A673 (cell line): Measurements from ENCODE around the gene PLEKHG3. TPM values are rescaled to one million over a fixed set of nuclear protein-coding genes. Genes with fewer than 3 reads are reported as not detected.

Source experiments
- BruUV-seq: library from RNA; stranded (reverse); fragments of 400-500 nt; replicated peaks from 2 replicates; lab custom pipeline; 2021; lab: Mats Ljungman, UMichigan
- CTCF ChIA-PET: fragments of 300-600 bp; sonication (Branson Sonifier 250); formaldehyde crosslinking; loops from one replicate; lab custom pipeline; 2022; ENCODE audit warnings: antibody characterized with exemption; lab: Charles Lee
- POLR2A ChIA-PET: fragments of 300-600 bp; sonication (Branson Sonifier 250); formaldehyde crosslinking; loops from one replicate; lab custom pipeline; 2022; ENCODE audit warnings: antibody characterized with exemption; ENCODE audit not compliant: low non-redundant PET; lab: Charles Lee
- DNase-seq: peaks from one replicate; pipeline ENCODE4 v3.0.0-alpha.2; 2015; ENCODE audit warnings: low spot score
- H3K27ac ChIP-seq: fragments of 200-600 bp; sonication (generic); 2 replicates; pipeline ENCODE4 v1.5.1; 2016; ENCODE audit warnings: mixed run types, low read depth, mild to moderate bottlenecking, mixed read lengths, antibody characterized with exemption, low read length; ENCODE audit not compliant: poor library complexity, severe bottlenecking
- H3K27me3 ChIP-seq: fragments of 200-600 bp; sonication (generic); replicated peaks from 2 replicates; pipeline ENCODE4 v1.6.1; 2017; ENCODE audit warnings: mixed run types, low read depth, mild to moderate bottlenecking, mixed read lengths, antibody characterized with exemption, low read length; ENCODE audit not compliant: insufficient read depth, poor library complexity
- H3K36me3 ChIP-seq: fragments of 200-600 bp; sonication (generic); 2 replicates; pipeline ENCODE4 v1.6.1; 2016; ENCODE audit warnings: mixed run types, mild to moderate bottlenecking, mixed read lengths, antibody characterized with exemption, low read length; ENCODE audit not compliant: insufficient read depth, poor library complexity, severe bottlenecking
- H3K4me1 ChIP-seq: fragments of 200-600 bp; sonication (generic); 2 replicates; pipeline ENCODE4 v1.6.1; 2017; ENCODE audit warnings: mixed run types, mild to moderate bottlenecking, mixed read lengths, antibody characterized with exemption, low read length; ENCODE audit not compliant: insufficient read depth, poor library complexity, severe bottlenecking
- H3K4me3 ChIP-seq: fragments of 200-600 bp; sonication (generic); 2 replicates; pipeline ENCODE4 v1.5.1; 2016; ENCODE audit warnings: low read depth, mixed run types, mild to moderate bottlenecking, mixed read lengths, low read length; ENCODE audit not compliant: poor library complexity, severe bottlenecking
- H3K9me3 ChIP-seq: fragments of 200-600 bp; sonication (generic); 2 replicates; pipeline ENCODE4 v1.6.1; 2016; ENCODE audit warnings: mixed run types, low read depth, mild to moderate bottlenecking, mixed read lengths, antibody characterized with exemption, low read length; ENCODE audit not compliant: poor library complexity, severe bottlenecking
- CTCF ChIP-seq: fragments of 300-800, 200-600 bp; sonication (generic); conservative IDR thresholded peaks from 2 replicates; pipeline ENCODE4 v1.5.1; 2017; ENCODE audit warnings: low read depth, mild to moderate bottlenecking, antibody characterized with exemption, low read length, moderate library complexity, mixed read lengths
- EZH2 ChIP-seq: fragments of 200-600 bp; sonication (generic); IDR thresholded peaks from 2 replicates; pipeline ENCODE4 v1.6.1; 2017; ENCODE audit warnings: borderline replicate concordance, low read depth, mild to moderate bottlenecking, mixed read lengths, antibody characterized with exemption, low read length; ENCODE audit not compliant: poor library complexity, severe bottlenecking
- intact Hi-C: fragments of 100-400 bp; cut with micrococcal nuclease; formaldehyde crosslinking; loops from one replicate; pipeline ENCODE4 v1.10.0; 2022; ENCODE audit not compliant: unreplicated experiment
- total RNA-seq: library from RNA; stranded (reverse); gene quantifications from 2 replicates; pipeline ENCODE4 v1.2.3, GENCODE V29; 2021

The PLEKHG3 gene
- total RNA-seq, 1 experiment from 2014 or later: 29.6 TPM

- intact Hi-C loops: no loop called here
- DNase-seq: no peak
- Histone ChIP-seq H3K36me3 (peaks cover 32% of the 10 kb centered on the region), H3K4me3 (no peak overlapping the region), H3K9me3 (no peaks in the 10 kb centered on the region), H3K27me3 (no peaks in the 10 kb centered on the region), H3K4me1 (no peaks in the 10 kb centered on the region), H3K27ac (no peak overlapping the region)
- POLR2A ChIA-PET: no interaction called here
- TF ChIP-seq EZH2: no peak
- no peak for TF ChIP-seq CTCF
- CTCF ChIA-PET: no interaction called here
- BruUV-seq: no TSS peak
Observed at GRCh38 chr14:64731141-64731581, 26.9 kb downstream of the PLEKHG3 start.

- H3K27me3 ChIP-seq: no peaks in the 10 kb centered on the region
- intact Hi-C loops: no loop called here
- no peaks in the 10 kb centered on the region for H3K9me3 ChIP-seq
- H3K4me1 ChIP-seq: no peaks in the 10 kb centered on the region
- ChIA-PET POLR2A (no interaction called here), CTCF (no interaction called here)
- no TSS peak for BruUV-seq
- no peak for DNase-seq
- H3K27ac ChIP-seq: no peak overlapping the region
- H3K4me3 ChIP-seq: no peak overlapping the region
- peaks cover 37% of the 10 kb centered on the region for H3K36me3 ChIP-seq
- TF ChIP-seq EZH2: no peak
- TF ChIP-seq CTCF: no peak
Observed at GRCh38 chr14:64732066-64732465, 27.8 kb downstream of the PLEKHG3 start.

GRCh38 chr14:64732536-64733120 is 28.4 kb downstream of the PLEKHG3 start:
- Histone ChIP-seq H3K4me3 (no peak overlapping the region), H3K27me3 (no peaks in the 10 kb centered on the region), H3K9me3 (no peaks in the 10 kb centered on the region), H3K27ac (no peak overlapping the region), H3K36me3 (peaks cover 35% of the 10 kb centered on the region), H3K4me1 (no peaks in the 10 kb centered on the region)
- intact Hi-C loops: no loop called here
- POLR2A ChIA-PET: no interaction called here
- TF ChIP-seq CTCF (no peak), EZH2 (no peak)
- BruUV-seq: no TSS peak
- CTCF ChIA-PET: no interaction called here
- DNase-seq: no peak
